ENCODE measurements around the gene CYBA.
"Not testable (repeated sequence)": the region's sequence is repeated elsewhere in the genome, so short reads cannot be mapped to it uniquely, and the experiment has no call there.

CYBA gene

DNA sequence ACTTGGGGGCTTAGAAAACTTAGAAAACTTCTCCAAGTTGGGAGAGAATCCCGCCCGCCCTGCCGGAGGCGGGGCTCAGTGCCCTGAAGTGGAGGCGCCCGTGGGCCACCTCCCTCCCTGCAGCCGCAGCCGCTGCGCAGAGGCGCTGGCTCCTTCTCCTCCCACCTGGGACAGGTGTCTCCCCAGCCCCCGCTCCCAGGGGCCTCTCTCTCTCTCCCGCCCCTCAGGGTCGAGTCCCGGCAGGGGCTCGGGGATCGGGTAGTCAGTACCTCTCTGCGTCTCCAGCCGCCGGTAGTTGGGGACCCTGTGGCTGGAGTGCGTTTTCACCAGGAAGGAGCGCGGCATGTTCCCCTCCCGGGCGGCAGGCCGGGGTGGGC is 35.2 kb upstream of the CYBA start:
- peak in 1 of 2 donors; percentile 44 for DNase-seq

- peak; percentile 68 to 83 for DNase-seq
These were observed 34.6 kb upstream of the CYBA start for GRCh38 chr16:88685156-88686061.

GRCh38 chr16:88684569-88685155 is 33.8 kb upstream of the CYBA start:
- DNase-seq, result peak in 1 of 2 donors; percentile 41

GRCh38 chr16:88681709-88682451 is 31.0 kb upstream of the CYBA start:
- DNase-seq, result peak; percentile 89 to 97

DNA sequence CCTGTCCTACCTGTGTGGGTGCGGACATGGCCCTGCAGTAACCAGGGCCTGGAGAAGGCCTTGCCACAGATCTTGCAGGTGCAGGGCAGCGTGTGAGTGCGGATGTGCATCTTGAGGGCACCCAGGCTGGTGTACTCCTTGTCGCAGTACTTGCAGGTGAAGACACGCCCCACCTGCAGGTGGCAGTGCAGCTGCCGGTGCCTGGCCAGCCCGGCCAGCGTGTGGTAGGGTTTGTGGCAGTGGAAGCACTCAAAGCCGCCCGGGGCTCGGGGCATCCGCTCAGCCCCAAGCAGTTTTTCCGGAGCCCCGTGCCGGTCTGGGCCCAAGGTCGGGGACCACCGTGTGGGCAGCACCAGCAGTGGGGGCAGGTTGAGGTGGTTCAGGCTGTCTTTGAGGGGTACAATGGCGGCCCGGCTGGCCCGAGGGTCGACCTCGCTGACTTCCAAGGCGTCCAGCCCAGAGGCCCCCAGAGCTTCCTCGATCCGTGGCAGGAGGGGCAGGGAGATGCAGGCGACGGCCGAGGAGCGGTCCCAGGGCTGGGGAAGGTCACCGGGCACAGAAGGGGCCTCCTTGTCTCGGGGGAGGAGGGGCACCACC is 30.3 kb upstream of the CYBA start:
- DNase-seq, result no peak

DNA sequence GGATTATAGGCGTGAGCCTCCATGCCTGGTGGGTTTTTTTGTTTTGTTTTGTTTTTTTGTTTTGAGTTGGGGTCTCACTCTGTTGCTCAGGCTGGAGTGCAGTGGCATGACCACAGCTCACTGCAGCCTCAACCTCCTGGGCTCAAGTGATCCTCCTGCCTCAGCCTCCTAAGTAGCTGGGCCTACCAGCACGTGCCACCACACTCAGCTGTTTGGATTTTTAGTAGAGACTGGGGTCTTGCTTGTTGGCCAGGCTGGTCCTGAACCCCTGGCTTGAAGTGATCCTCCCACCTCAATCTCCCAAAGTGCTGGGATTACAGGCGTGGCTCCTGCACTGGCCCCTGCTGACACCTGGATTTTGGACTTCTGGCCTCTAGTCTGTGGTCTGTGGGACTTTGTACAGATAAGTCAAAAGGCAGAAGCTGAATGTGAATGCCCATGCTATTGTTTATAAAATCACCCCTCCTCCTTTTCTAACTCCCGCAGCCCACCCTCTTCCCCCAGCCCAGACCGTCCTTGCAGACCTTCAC is 29.8 kb upstream of the CYBA start:
- DNase-seq, result no peak

GRCh38 chr16:88678224-88678979 is 27.5 kb upstream of the CYBA start:
- DNase-seq, result no peak

- DNase-seq, result no peak
These were observed 26.9 kb upstream of the CYBA start for GRCh38 chr16:88677721-88678120.

DNA sequence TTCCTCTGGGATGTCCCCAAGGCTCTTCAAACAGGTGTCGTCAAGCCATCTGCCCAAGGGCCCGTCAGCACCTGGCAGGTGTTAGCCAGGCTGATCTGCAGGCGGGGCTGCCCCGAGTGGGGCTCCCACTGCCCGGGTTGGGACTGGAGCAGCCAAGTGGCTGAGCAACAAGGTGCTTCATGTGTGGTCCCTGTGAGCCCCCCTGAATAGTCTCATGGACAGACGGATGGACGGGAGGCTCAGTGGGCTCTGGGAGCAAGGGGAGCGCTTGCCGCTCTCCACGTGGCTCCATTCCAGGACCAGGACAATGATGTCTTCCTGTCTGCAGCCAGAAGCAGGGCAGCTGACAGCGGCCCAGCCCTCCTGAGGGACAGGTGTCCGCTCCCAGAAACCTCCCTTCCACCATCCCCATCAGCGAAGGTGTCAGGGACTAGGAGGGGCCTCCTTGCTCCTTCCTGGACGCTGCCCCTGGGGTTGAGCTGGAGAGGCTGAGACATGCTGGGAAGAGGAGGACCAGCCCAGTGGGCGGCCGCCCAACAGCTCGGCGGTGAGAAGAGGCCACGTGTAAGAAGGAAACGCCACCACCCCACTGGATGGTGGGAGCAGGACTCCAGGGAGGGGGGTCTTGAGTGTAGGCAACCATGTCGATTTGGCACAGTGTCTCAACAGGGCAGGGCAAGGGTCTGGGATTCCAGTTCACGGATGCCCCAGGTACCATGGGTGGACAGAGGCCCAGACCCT is 25.8 kb upstream of the CYBA start:
- DNase-seq, result no peak

DNA sequence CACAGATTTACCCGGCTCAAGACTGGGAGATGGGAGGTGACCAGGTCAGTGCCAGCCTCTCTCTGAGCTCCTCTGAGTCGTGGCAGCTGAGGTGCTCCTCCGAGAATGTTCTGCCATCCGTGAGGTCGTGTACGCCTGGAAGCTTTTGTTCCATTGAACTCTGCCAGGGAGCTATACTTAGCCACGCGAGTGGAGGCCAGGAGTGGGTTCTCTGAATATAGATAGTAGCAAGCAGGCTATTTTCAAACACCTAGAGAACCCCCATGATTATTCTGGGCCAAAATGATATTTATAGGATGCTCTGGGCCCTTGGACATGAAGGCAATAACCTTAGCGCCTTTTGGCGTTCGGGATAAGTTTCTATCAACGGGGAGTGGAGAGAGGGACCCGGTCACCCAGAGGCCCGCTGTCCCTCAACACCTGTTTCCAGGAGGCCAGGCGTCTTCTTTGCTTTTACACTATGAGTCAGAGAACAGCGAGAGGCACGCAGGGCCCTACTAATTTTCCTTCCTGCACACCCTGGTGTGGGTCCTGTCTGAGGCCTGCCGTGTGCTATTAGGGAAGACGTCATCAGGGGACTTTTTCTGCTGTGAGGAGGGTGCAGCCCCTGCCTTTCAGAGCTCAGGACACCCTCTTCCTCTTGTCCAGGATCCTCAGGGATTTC is 23.0 kb upstream of the CYBA start:
- no peak for DNase-seq

- DNase-seq, result no peak
These were observed 21.9 kb upstream of the CYBA start for GRCh38 chr16:88672776-88673175.

DNA sequence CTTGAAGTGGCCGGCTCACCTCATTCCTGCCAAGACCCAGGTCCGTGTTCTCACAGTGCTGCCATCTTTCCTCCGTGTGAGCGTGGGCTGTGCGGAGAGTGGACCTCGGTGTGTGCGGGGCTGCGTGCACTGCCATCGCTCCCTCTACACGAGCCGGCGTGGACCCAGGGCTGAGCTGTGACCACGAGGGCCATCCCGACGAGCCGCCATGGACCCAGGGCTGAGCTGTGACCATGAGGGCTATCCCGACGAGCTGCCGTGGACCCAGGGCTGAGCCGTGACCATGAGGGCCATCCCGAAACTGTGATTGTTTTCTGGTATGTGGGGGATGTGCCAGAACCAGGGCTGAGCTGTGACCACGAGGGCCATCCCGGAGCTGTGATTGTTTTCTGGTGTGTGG is 21.0 kb upstream of the CYBA start:
- DNase-seq, result no peak

- DNase-seq, result no peak
These were observed 19.1 kb upstream of the CYBA start for GRCh38 chr16:88669980-88670379.

GRCh38 chr16:88669493-88669892 is 18.6 kb upstream of the CYBA start:
- DNase-seq, result not testable (repeated sequence)

DNA sequence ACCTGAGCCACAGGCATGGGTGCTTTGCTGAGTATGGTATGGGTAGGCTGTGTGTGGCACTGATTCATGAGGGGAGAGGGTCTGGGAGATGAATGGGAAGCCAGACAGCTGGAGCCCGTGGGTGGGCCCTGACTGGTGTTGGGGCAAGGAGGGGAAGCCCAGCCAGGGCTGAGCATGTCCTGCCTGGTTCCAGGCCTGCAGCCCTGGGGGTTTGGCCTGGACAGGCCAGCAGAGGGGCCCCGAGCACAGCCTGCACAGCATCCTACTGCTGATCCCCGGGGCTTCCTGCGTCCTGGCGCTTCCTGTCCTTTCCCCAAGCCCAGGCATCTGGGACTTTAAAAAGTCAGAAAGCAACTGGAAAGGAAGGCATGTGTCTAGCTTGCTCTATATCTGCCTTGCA is 16.6 kb upstream of the CYBA start:
- no peak for DNase-seq

GRCh38 chr16:88665570-88665969 is 14.7 kb upstream of the CYBA start:
- DNase-seq, result no peak

DNA sequence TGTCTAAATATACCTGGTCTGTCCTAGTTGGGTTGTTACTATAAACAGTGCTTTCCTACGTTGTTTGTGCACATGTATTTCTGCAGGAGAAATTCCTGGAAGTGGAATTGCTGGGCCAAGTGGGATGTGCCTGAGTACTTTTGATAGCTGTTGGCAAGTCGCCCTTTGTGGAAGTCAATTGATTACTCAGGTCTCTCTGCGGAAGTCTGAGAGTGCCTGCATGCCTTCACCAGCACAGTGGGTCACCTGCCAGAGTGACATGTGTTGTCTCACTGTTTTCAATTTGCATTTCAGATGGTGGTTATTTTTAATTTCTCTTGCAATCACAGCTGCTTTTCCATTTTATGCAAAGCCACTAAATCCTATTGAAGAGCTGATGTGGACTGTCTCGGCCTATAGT is 14.3 kb upstream of the CYBA start:
- DNase-seq, result no peak

DNA sequence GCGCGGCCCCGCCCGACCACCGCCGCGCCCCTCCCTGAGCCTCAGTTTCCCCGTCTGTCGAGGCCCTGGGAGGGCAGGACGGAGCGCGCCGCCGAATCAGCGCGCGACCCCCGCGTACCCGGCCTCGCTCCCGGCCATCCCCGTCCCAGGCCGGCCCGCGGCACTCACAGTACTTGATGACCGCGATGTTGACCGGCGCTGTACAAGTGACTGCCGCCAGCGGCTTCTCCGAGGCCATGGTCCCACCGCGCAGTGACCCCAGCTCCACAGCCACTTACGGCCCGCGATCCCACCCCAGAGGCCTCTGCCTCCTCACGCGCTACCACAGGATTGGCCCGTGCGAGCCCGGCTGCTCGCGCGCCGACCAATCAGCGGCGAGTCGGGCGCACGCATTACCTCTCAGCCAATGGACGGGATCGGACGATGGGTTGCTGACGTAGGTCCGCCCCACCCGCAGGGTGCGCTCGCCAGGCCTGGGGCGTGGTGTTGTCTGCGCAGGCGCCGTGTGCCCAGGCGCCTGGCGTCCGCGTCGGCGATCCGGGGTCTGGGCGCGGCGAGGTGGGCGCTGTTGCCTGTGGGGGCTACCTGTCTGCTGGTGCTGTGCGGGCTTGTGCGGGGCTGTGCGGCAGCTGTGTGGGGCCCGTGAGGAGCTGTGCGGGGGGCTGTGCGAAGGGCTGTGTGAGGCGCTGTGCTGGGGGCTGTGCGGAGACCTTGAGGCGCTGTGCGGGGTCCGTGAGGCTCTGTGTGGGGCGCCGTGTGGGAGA is 12.2 kb upstream of the CYBA start, which contains the start of gene MVD:
Gene MVD (minus strand): TSS at position 249 of the 764 bp plus-strand sequence. CDS start 11 bp downstream, at position 238.
- peak; percentile 98 to 99 for DNase-seq

DNA sequence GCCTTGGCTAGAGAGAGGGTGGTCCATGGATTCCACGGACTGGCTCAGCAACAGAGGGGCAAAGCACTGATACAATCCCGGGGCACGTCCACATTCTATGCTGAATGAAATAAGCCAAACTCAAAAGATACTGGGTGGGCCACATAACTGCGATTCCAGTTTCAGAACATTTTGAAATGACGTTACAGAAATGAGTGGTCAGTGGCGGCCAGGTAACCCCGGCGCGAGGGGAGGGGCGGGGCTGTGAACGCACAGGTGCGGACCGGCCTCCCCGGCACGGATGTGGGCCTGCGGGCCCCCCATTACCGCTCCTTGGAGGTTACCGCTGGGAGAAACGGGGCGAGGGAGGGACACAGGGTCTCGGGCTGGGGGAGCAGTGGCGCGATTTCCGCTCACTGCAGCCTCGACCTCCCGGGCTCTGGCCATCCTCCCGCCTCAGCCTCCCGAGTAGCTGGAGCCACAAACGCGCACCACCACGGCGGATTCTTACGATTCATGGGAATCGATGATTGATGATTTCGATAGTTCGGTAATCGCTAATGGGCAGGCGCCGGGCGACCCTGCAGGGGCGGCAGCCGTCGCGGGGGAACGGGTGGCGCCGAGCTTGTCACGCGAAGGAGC is 11.5 kb upstream of the CYBA start:
- DNase-seq, result no peak
